Vagina (tissue), 2 donors: ENCODE results near the gene TTC19.

Experiments used
- POLR2AphosphoS5 ChIP-seq, 2 donors: sonication (generic); formaldehyde crosslinking; IDR thresholded peaks; one replicate each; pipeline ENCODE4 v1.9.0; 2017; ENCODE audit warnings: antibody characterized with exemption in 2 of 2, mild to moderate bottlenecking in 2 of 2, low read depth in 1 of 2; ENCODE audit not compliant: insufficient read depth in 1 of 2
- TF ChIP-seq, protein P1 (sequence below), 3 experiments: fragments of 450-650 bp in 2 of 3; fragments of 200-600 bp in 1 of 3; sonication (generic) in 1 of 3; IDR thresholded peaks; one replicate each; pipeline ENCODE4 v1.5.1; 2017 to 2019; ENCODE audit warnings: antibody characterized with exemption in 3 of 3, mild to moderate bottlenecking in 2 of 3, moderate library complexity in 2 of 3

GRCh38 chr17:15973016-15973415, 26.6 kb upstream of the TTC19 start:
- TF ChIP-seq, protein P1, sequence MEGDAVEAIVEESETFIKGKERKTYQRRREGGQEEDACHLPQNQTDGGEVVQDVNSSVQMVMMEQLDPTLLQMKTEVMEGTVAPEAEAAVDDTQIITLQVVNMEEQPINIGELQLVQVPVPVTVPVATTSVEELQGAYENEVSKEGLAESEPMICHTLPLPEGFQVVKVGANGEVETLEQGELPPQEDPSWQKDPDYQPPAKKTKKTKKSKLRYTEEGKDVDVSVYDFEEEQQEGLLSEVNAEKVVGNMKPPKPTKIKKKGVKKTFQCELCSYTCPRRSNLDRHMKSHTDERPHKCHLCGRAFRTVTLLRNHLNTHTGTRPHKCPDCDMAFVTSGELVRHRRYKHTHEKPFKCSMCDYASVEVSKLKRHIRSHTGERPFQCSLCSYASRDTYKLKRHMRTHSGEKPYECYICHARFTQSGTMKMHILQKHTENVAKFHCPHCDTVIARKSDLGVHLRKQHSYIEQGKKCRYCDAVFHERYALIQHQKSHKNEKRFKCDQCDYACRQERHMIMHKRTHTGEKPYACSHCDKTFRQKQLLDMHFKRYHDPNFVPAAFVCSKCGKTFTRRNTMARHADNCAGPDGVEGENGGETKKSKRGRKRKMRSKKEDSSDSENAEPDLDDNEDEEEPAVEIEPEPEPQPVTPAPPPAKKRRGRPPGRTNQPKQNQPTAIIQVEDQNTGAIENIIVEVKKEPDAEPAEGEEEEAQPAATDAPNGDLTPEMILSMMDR (IDR thresholded peaks at IDR 0.05) = no peak
- TF ChIP-seq POLR2AphosphoS5 (IDR thresholded peaks at IDR 0.05; ENCODE audit: insufficient read depth in 1 of 2, low read depth in 1 of 2) = no peak
